Naive B cell (primary cell): ENCODE data around the gene DACT2. TPM values are rescaled to one million over a fixed set of nuclear protein-coding genes. Genes with fewer than 3 reads are reported as not detected.
"Not testable (repeated sequence)": the region's sequence is repeated elsewhere in the genome, so short reads cannot be mapped to it uniquely, and the experiment has no call there.

Experiments used
- ATAC-seq, 2 donors: fragments of 150-1000 bp; cut with Tn5 transposase; 2 replicates each; pipeline ENCODE4 v1.10.0; 2021; ENCODE audit warnings: low read depth in 2 of 2, mild to moderate bottlenecking in 2 of 2, moderate library complexity in 2 of 2
- DNase-seq: peaks from one replicate; pipeline ENCODE4 v3.0.0; 2022
- H3K27ac Mint-ChIP-seq, 6 donors: one replicate each; pipeline ENCODE4 v1.8.0; 2020 to 2022; ENCODE audit warnings: mild to moderate bottlenecking in 6 of 6, mixed read lengths in 6 of 6, moderate library complexity in 5 of 6, inconsistent platforms in 2 of 6
- H3K27me3 Mint-ChIP-seq, 3 donors: one replicate each; pipeline ENCODE4 v1.8.0; 2021 to 2022; ENCODE audit warnings: mixed read lengths in 3 of 3, mild to moderate bottlenecking in 1 of 3
- H3K36me3 Mint-ChIP-seq, 2 donors: one replicate each; pipeline ENCODE4 v1.8.0; 2020 to 2022; ENCODE audit warnings: mixed read lengths in 2 of 2, inconsistent platforms in 1 of 2, mild to moderate bottlenecking in 1 of 2
- H3K4me1 Mint-ChIP-seq, 3 donors: one replicate each; pipeline ENCODE4 v1.8.0; 2020 to 2022; ENCODE audit warnings: mixed read lengths in 3 of 3, inconsistent platforms in 1 of 3, mild to moderate bottlenecking in 1 of 3, moderate library complexity in 1 of 3
- H3K4me3 Mint-ChIP-seq, 8 donors: one replicate each; pipeline ENCODE4 v1.8.0; 2020 to 2022; ENCODE audit warnings: mild to moderate bottlenecking in 8 of 8, mixed read lengths in 8 of 8, moderate library complexity in 8 of 8, inconsistent platforms in 2 of 8
- H3K9me3 Mint-ChIP-seq, 7 donors: one replicate each; pipeline ENCODE4 v1.8.0; 2020 to 2022; ENCODE audit warnings: mixed read lengths in 7 of 7, mild to moderate bottlenecking in 5 of 7, inconsistent platforms in 2 of 7, moderate library complexity in 1 of 7
- polyA plus RNA-seq, 6 donors: library from polyadenylated mRNA; unstranded; fragments of 300-500 nt; fragmentation: Illumina TruSeq; gene quantifications; one replicate each; pipeline ENCODE4 v1.2.3, GENCODE V29; 2021; ENCODE audit warnings: low read depth in 6 of 6

Gene DACT2
- polyA plus RNA-seq, 6 donors from 2014 or later: not detected

DNA sequence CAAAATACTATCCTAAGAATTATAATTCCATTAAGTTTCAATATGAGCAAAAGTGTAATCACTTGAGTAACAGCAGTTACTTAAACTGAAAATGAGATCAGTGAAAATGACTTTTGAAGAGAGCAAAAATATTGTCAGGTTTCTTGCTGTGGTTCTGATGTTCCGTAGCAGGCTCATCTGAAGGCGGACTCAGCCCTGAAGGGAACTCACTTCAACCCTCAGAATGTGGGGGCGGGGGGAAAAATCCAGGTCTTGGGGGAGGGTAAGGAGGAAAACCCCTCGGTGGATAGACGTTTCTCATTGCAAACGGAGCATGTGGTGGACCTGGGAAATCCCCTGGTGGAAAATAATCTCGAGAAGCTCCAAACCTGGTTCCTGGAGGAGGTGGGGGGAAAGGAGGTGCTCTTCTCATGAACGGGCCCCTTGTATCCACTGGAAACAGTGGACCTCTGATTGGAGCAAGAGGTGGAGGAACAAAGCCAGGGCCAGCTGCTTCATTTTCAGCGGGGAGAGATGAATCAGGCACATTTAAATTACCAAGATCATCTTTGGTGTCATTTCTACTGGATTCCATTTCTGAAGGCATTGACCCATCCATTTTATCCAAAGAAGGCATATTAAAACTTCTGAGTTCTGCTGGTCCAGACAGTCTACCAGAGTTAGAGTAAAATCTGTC lies 32.7 kb downstream of the DACT2 start:
- not testable (repeated sequence) for H3K9me3 Mint-ChIP-seq, DNase-seq, H3K4me3 Mint-ChIP-seq, H3K4me1 Mint-ChIP-seq, ATAC-seq, H3K36me3 Mint-ChIP-seq
- Mint-ChIP-seq H3K27me3 (peaks cover 0 to 19% (median 0%) of the 10 kb centered on the region in 3 donors), H3K27ac (peak overlapping the region in 1 of 6 donors; percentile 79)

DNA sequence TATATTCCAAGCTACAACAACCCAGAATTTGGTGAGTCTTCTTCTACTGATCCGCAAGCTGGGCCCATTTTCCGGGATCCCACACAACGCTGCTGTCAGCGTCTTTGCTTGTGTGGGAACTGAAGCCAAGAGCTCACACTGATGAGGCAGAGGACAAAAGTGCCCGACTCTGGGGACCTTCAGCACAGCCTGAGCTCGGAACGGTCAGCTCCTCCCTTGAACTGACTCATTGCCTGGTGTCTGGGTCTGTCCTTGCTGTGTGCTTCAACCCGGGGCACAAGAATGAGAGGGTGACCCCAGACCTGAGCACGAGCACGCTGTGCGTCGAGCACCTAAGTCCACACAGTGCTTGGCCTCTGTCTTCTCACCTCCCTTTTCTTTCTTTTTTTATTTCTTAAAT lies 33.5 kb downstream of the DACT2 start:
- H3K27ac Mint-ChIP-seq: no peak overlapping the region
- no peaks in the 10 kb centered on the region for H3K36me3 Mint-ChIP-seq
- no peaks in the 10 kb centered on the region for H3K4me1 Mint-ChIP-seq
- H3K4me3 Mint-ChIP-seq: no peak overlapping the region
- peaks cover 0 to 4% (median 0%) of the 10 kb centered on the region in 7 donors for H3K9me3 Mint-ChIP-seq
- ATAC-seq: no peak
- no peak for DNase-seq
- peaks cover 0 to 19% (median 0%) of the 10 kb centered on the region in 3 donors for H3K27me3 Mint-ChIP-seq

DNA sequence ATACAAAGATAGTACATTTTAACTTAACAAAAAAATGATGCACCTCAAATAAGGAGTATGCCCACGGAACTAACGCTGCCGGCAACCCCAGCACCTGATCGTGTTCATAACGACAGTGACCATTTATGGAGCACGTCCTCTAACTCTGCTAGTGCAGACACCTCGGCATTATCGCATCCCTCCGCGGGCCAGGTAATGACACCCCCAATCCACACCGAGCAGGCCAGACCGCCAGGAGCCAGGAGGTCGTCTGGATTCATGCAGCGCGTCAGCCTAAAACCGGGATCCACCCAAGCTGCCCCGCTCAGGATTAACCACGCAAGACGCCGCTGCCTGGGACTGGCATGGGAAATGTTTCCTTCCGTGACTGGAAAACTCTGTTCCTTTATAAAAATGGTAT lies 34.1 kb downstream of the DACT2 start:
- no peak for DNase-seq
- no peak overlapping the region for H3K27ac Mint-ChIP-seq
- H3K4me3 Mint-ChIP-seq: no peak overlapping the region
- no peaks in the 10 kb centered on the region for H3K36me3 Mint-ChIP-seq
- peaks cover 0 to 4% (median 0%) of the 10 kb centered on the region in 7 donors for H3K9me3 Mint-ChIP-seq
- peaks cover 0 to 19% (median 0%) of the 10 kb centered on the region in 3 donors for H3K27me3 Mint-ChIP-seq
- no peak for ATAC-seq
- H3K4me1 Mint-ChIP-seq: no peaks in the 10 kb centered on the region

DNA sequence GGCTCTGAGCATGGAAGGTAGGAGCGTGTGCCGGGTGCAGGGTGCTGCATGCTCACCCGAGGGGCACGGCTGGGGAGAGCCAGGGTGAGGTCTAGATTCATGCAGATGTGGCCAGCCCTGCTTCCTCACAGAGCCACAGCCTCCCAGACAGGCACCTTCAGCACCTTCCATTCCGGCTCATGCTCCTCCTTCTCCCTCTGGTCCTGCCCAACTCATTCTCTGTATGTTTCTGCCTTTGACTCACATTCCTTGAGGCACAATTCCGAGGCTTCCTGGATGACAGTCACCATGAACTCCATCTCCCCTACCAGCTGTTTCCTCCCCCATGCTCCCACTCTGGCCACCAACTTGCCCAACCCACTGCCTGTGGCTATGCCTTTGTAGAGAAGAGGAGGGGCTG lies 35.4 kb downstream of the DACT2 start:
- Mint-ChIP-seq H3K27me3 (peaks cover 0 to 19% (median 0%) of the 10 kb centered on the region in 3 donors), H3K4me3 (peak overlapping the region in 1 of 8 donors; percentile 55), H3K9me3 (peaks cover 0 to 4% (median 0%) of the 10 kb centered on the region in 7 donors), H3K4me1 (no peaks in the 10 kb centered on the region), H3K36me3 (no peaks in the 10 kb centered on the region), H3K27ac (no peak overlapping the region)
- DNase-seq (no peak), ATAC-seq (no peak)

DNA sequence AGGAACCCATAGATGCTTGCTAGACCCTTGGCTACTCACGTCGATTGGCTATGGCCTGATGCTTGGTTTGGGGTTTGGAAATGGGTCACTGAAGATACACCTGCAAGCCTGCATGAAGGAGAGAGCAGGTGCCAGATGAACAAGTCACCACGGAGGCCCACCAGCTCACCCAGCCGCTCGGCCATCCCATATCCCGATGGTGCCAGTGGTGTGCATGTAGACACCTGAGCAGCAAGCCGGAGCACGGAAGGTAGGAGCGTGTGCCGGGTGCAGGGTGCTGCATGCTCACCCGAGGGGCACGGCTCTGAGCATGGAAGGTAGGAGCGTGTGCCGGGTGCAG lies 35.9 kb downstream of the DACT2 start:
- Mint-ChIP-seq H3K27ac (no peak overlapping the region), H3K4me1 (no peaks in the 10 kb centered on the region), H3K27me3 (peaks cover 0 to 22% (median 0%) of the 10 kb centered on the region in 3 donors), H3K36me3 (no peaks in the 10 kb centered on the region), H3K4me3 (no peak overlapping the region), H3K9me3 (peaks cover 0 to 4% (median 0%) of the 10 kb centered on the region in 7 donors)
- DNase-seq: no peak
- ATAC-seq: no peak

DNA sequence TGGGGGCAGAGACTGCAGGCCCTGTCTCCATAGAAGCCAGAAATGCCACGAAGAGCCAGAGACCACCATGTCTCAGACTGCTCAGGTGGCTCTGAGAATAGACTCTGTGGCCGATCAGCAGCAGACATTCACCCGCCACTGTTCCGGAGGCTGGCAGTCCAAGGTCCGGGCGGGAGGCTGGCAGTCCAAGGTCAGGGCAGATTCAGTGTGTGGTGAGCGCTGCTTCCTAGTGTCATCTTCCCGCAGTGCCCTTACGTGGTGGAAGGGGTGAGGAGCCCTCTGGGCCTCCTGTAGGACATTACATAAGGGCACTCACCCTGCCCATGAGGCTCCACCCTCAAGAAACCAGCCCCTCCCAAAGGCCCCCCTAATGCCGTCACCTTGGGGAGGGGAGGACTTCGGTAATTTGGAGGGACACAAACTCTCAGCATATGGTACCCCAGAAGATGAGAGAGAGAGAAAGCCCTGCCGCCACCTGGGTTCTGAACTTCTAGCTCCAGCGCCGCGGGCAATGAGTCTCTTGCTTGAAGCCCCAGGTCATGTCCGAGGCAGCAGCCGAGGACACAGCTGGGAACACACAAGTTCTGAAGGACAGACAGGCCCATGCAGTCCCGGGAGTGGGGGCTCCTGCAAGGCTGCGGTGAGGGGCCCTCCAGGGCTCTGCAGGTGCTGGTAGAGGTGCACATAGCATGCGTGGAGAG lies 36.4 kb downstream of the DACT2 start:
- no peak for DNase-seq
- Mint-ChIP-seq H3K27me3 (peaks cover 0 to 19% (median 0%) of the 10 kb centered on the region in 3 donors), H3K4me1 (no peaks in the 10 kb centered on the region), H3K27ac (no peak overlapping the region), H3K36me3 (no peaks in the 10 kb centered on the region), H3K9me3 (peaks cover 0 to 6% (median 0%) of the 10 kb centered on the region in 7 donors), H3K4me3 (peak overlapping the region in 1 of 8 donors; percentile 37)
- ATAC-seq: no peak

DNA sequence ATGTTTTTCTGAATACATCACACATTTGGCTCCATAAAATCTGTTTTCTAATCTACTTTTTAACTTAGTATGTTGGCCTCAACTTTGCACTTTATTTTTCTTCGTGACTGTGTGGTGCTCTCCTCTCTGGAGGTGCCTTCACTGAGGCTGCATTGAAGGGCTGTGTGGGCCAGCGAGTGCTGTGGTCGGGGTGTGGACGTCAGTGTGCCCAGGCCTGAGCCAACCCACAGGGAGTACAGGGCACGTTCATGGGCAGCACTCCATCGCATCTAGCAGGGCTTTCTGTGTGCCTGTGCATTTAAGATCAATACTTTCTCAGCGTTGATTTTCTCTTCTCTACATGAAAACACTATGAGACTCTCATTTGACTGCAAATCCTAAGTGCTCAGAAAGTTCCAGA lies 37.8 kb downstream of the DACT2 start:
- H3K27ac Mint-ChIP-seq: no peak overlapping the region
- peak overlapping the region in 1 of 8 donors; percentile 12 for H3K4me3 Mint-ChIP-seq
- ATAC-seq (no peak), DNase-seq (no peak)
- peaks cover 0 to 19% (median 0%) of the 10 kb centered on the region in 3 donors for H3K27me3 Mint-ChIP-seq
- H3K36me3 Mint-ChIP-seq: no peaks in the 10 kb centered on the region
- H3K4me1 Mint-ChIP-seq: no peaks in the 10 kb centered on the region
- H3K9me3 Mint-ChIP-seq: peaks cover 0 to 9% (median 0%) of the 10 kb centered on the region in 7 donors

GRCh38 chr6:168281314-168281713 lies 38.3 kb downstream of the DACT2 start:
- H3K4me3 Mint-ChIP-seq, H3K9me3 Mint-ChIP-seq, H3K27ac Mint-ChIP-seq, ATAC-seq, DNase-seq, H3K36me3 Mint-ChIP-seq, H3K4me1 Mint-ChIP-seq: not testable (repeated sequence)
- H3K27me3 Mint-ChIP-seq: peaks cover 0 to 19% (median 0%) of the 10 kb centered on the region in 3 donors

GRCh38 chr6:168280899-168281245 lies 38.7 kb downstream of the DACT2 start:
- ATAC-seq (no peak), DNase-seq (no peak)
- Mint-ChIP-seq H3K4me1 (peaks cover 0 to 2% (median 0%) of the 10 kb centered on the region in 3 donors), H3K27ac (no peak overlapping the region), H3K9me3 (peaks cover 0 to 9% (median 0%) of the 10 kb centered on the region in 7 donors), H3K36me3 (no peaks in the 10 kb centered on the region), H3K4me3 (no peak overlapping the region), H3K27me3 (peaks cover 0 to 17% (median under 1%) of the 10 kb centered on the region in 3 donors)

- H3K4me1 Mint-ChIP-seq: peaks cover 0 to 2% (median 0%) of the 10 kb centered on the region in 3 donors
- peaks cover 0 to 9% (median 0%) of the 10 kb centered on the region in 7 donors for H3K9me3 Mint-ChIP-seq
- H3K27ac Mint-ChIP-seq: no peak overlapping the region
- no peak overlapping the region for H3K4me3 Mint-ChIP-seq
- ATAC-seq (no peak), DNase-seq (no peak)
- no peaks in the 10 kb centered on the region for H3K36me3 Mint-ChIP-seq
- H3K27me3 Mint-ChIP-seq: peaks cover 0 to 20% (median 7%) of the 10 kb centered on the region in 3 donors
These were observed 39.3 kb downstream of the DACT2 start for GRCh38 chr6:168280020-168280898.

DNA sequence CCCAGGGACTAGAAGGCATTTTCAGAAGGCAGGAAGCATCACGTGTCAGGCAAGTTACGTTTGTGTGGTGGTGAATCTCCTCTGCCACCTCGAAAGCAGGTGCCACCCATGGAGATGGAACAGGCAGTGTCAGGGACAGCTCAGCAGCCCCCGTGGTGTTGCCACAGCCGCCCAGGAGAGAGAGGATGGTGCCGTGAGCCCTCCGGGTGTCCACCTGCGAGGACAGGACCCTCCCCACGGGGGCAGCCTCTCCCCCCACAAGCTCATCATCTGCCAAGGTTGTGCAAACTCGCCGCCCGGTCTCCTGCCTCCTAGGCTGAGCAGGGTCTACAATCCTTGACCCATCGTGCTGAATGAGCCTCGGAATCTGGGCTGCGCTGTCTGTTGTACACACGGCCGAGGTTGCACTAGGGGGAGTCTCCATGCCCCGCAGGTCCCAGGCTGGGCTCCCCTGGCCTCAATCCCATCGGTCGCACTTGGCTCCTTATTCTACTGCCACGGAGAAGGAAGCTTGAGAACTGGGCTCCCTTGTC lies 40.1 kb downstream of the DACT2 start:
- Mint-ChIP-seq H3K27ac (no peak overlapping the region), H3K4me1 (peaks cover 0 to 2% (median 0%) of the 10 kb centered on the region in 3 donors), H3K36me3 (no peaks in the 10 kb centered on the region), H3K9me3 (peaks cover 0 to 5% (median 0%) of the 10 kb centered on the region in 7 donors), H3K4me3 (no peak overlapping the region), H3K27me3 (peaks cover 0 to 13% (median 11%) of the 10 kb centered on the region in 3 donors)
- DNase-seq: no peak
- no peak for ATAC-seq

GRCh38 chr6:168278904-168279303 lies 40.7 kb downstream of the DACT2 start:
- no peak for DNase-seq
- Mint-ChIP-seq H3K27ac (no peak overlapping the region), H3K4me3 (no peak overlapping the region), H3K9me3 (peaks cover 0 to 5% (median 0%) of the 10 kb centered on the region in 7 donors), H3K36me3 (no peaks in the 10 kb centered on the region), H3K27me3 (peaks cover 0 to 13% (median 11%) of the 10 kb centered on the region in 3 donors), H3K4me1 (peaks cover 0 to 2% (median 0%) of the 10 kb centered on the region in 3 donors)
- no peak for ATAC-seq

GRCh38 chr6:168277274-168277669 lies 42.3 kb downstream of the DACT2 start:
- Mint-ChIP-seq H3K9me3 (peaks cover 0 to 5% (median 0%) of the 10 kb centered on the region in 7 donors), H3K4me1 (peaks cover 0 to 2% (median 0%) of the 10 kb centered on the region in 3 donors), H3K27ac (no peak overlapping the region), H3K4me3 (no peak overlapping the region), H3K36me3 (no peaks in the 10 kb centered on the region), H3K27me3 (peaks cover 0 to 13% (median 11%) of the 10 kb centered on the region in 3 donors)
- ATAC-seq: no peak
- no peak for DNase-seq
